HS-5 (cell line): ENCODE results near the gene CNTNAP2.

Source experiments
- DNase-seq: peaks from one replicate; pipeline ENCODE4 v3.0.0-alpha.2; 2012; ENCODE audit warnings: low read depth

CNTNAP2 gene

GRCh38 chr7:147265528-147265927 lies 1148.9 kb downstream of the CNTNAP2 start:
- DNase-seq: no peak

- DNase-seq: no peak
Measured at GRCh38 chr7:147276106-147276505, 1159.5 kb downstream of the CNTNAP2 start.

DNA sequence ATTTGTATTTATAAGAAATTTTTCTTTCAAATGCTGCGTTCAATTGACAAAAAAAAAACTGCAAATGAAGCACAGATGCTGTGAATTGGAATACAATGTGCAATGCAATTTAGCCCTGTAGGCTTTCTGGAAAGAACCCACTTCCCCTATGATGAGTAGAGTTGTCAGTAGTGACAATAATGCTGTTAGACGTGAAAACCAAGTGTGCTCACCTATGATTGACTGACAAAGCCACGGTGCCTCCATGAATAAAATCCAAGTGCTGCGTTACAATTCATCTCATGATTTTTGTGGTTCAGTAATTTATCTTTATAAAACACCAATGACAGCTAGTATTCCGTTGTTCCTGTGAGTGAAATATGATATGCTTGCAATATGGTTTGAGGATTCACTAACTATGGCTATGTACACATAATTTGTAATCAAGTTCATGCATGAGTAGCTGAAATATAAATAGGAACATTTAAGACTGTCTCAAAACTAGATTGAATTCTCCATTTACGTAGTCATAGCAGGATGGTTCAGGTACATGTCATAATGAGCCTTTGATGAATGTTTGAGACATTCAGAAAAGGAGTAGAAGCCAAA lies 1160.3 kb downstream of the CNTNAP2 start:
- no peak for DNase-seq

GRCh38 chr7:147279514-147279913 lies 1162.9 kb downstream of the CNTNAP2 start:
- DNase-seq: no peak

- DNase-seq: no peak
Measured at GRCh38 chr7:147279964-147280374, 1163.4 kb downstream of the CNTNAP2 start.

- no peak for DNase-seq
Measured at GRCh38 chr7:147282204-147282603, 1165.6 kb downstream of the CNTNAP2 start.

DNA sequence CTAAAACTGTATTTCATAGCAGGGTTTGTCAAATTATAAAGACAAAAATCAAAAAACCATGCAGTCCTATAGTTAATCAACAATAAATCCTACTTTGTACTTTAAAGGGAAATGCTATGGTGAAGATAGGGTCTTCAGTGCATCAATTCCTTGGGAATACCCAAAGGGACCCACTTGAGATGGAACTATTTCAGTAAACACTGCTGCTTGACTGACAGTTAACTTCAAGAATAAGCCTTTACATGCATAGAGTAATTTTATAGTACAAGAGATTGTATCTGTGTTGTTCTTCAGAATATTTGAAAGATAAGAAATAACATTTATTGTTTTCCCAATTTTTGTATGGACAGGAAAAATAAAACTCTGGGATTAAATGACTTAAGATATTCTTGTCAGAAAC lies 1179.6 kb downstream of the CNTNAP2 start:
- DNase-seq: no peak

DNA sequence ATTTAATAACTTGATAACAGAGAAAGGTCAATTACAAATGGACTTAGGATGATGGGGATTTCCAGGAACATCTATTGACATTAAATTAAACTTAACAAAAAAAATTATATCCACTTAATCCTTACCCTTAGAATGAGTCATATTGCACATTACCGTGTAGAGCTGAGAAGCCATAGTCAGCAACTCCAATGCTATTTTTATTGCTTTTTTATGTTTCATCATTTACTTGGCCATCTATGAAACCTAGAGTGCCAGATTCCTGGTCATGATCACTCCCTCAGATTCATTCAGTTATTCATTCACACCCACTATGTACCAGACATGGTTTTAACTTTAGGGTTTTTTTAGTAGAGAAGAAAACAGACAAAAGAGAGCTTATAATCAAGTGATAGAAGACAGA lies 1180.4 kb downstream of the CNTNAP2 start:
- DNase-seq: no peak

DNA sequence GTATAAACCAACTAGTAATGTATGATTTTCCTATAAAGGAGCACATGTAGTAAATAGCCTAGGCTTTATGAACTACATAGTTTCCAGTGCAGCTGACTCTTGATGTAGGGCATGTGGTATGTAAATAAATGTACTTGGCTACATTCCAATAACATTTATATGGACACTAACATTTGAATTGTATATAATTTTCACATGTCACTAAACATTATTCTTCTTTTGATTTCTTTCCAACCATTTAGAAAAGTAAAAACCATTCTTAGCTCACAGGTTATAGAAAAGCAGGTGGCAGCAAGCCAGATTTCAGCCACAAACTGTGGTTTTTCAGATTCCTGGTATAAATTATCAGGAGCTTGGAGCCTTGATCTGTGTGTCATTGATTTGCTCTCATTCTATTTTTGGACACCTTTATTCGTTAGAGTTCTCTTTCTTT lies 1182.0 kb downstream of the CNTNAP2 start:
- DNase-seq: no peak

DNA sequence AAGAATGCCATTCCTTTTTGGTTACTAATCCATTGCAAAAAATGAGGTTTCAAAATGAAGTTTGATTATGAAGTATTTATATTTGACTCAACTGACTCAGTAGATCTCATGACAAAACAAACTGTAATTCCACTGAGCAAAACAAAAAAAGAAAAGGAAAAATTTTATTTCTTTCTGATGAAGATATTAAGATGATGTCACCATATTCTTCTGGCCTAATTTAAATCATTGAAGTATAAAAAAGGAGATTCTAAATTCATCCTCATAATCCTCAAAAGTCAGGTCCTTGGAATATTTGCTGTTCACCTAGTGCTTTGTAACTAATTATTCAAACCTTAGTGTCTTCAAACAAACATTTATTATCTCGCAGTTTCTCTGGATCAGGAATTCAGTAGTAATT lies 1183.7 kb downstream of the CNTNAP2 start:
- no peak for DNase-seq

DNA sequence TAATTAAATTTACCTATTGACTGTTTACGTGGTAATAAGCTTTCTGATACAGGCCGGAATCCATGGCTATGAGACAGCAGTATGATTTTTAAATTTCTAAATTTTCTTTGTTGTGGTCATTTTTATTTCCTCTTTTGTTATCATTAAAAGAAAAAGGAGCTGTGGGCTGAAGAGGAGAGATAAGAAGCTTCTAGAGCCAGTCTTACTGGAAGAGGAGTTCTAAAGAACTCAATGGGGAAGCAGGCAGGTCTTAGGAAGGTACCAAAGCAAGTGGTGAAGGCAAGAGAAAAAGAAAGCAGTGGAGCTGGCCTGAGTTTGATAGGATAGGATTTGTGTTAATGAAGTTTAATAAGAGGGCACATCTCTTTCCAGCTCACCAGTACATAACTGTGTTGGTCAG lies 1187.8 kb downstream of the CNTNAP2 start:
- no peak for DNase-seq

DNA sequence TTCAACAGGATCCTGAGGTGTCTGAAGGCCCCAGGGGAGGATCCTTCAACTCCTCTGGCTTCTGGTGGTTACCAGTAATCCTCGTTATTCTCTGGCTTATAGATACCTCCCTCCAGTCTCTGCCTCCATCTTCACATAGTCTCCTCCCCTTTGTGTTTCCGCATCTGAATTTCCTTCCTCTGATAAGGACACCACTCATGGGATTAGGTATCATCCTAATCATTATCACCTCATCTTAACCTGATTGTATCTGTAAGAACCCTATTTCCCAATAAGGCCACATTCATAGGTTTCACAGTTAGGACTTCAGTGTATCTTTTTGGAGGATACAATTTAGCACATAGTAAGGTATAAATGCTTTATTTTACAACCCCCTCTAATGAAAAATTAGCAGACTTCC lies 1189.2 kb downstream of the CNTNAP2 start:
- DNase-seq: no peak

DNA sequence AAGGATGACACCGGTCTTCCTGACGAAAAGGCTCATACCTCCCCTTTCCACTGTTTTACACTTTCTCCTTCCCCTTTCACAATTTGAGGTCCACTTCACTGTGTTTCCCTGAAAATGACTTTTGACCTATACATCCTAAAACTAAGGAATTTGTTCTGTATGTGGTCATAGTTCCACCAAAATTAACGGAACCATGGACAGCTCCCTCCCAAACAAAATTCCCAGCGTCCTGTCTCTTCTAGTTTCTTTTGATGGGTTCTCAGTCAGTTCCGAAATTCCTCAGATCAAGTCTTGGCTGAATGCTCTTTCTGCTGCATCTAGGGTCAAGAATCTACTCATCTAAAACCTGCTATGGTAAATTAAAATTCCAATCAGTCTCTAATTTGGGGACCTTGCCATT lies 1191.9 kb downstream of the CNTNAP2 start:
- DNase-seq: no peak

GRCh38 chr7:147311336-147311735 lies 1194.7 kb downstream of the CNTNAP2 start:
- no peak for DNase-seq

- no peak for DNase-seq
Measured at GRCh38 chr7:147321504-147321903, 1204.9 kb downstream of the CNTNAP2 start.

GRCh38 chr7:147332988-147333387 lies 1216.4 kb downstream of the CNTNAP2 start:
- no peak for DNase-seq

DNA sequence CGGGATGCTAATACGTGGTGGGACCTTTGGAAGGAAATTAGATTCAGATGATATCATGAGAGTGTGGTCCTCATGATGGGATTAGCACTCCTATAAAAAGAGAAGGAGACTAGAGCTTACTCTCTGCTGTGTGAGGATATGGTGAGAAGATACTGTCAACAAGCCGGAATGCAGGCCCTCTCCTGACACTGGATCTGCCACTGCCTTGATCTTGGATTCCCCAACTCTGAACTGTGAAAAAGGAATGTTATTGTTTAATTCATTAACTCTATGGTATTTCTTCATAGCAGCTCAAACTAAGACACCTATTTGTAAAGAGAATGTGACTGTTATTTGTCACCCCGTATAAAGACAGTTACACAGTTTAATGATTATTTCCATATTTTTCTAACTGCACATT lies 1246.5 kb downstream of the CNTNAP2 start:
- DNase-seq: no peak

DNA sequence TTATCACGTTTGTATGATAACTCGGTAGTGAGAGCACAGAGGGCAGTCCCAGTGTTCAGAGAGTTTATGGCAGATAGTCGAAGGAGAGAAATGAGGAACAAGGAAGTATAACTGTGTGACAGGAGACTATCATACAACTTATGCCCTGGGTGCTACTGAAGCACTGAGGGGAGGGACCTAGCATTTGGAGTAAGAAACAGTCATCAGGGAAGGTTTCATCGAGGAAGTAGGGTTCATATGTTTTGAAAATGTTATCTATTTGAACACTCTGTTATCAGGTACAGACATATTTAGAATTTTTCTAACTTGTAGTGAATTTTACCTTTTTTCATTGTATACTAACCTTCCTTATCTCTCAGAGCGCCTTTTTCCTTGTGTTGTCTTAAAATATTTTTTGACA lies 1259.6 kb downstream of the CNTNAP2 start:
- no peak for DNase-seq

- DNase-seq: no peak
Measured at GRCh38 chr7:147380926-147381325, 1264.3 kb downstream of the CNTNAP2 start.

GRCh38 chr7:147394329-147394728 lies 1277.7 kb downstream of the CNTNAP2 start:
- DNase-seq: no peak

DNA sequence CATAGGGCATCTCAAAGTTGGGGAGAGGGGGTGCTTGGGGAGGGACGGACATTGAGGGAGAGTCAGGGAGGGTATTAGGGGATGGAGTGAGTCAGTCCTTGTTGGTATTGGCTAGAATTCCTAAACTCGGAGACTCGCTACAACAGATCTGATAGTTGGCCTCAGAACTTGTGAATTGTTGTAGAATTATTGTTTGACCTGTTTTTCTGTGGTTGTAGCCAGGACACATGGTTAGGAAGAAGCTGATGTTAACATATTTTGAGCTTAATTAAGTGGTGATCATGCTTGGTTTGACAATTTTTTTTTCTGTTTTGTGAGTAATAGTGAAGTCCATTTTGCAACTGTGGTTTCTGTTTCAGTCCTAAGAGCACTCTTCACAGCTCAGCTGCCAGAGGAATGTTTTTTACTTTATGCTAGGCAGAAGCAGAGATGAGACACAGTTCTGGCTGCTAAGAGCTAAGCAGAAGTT lies 1283.7 kb downstream of the CNTNAP2 start:
- DNase-seq: no peak

- no peak for DNase-seq
Measured at GRCh38 chr7:147400925-147401324, 1284.3 kb downstream of the CNTNAP2 start.

GRCh38 chr7:147405621-147406020 lies 1289.0 kb downstream of the CNTNAP2 start:
- DNase-seq: no peak

GRCh38 chr7:147406521-147407135 lies 1290.0 kb downstream of the CNTNAP2 start:
- DNase-seq: no peak
